ENCODE results near the gene HPS1.
A peak's percentile ranks its signal among the peaks of the same experiment; 100 is the strongest.

Gene HPS1

GRCh38 chr10:98425511-98426352 lies 21.0 kb downstream of the HPS1 start:
- TF ChIP-seq CTCF (IDR thresholded peaks at IDR 0.05; ENCODE audit: insufficient read depth, low read depth, low read length, missing control alignments) = peak; percentile 70
- peak; percentile 59 for DNase-seq (ENCODE audit: low read depth)

DNA sequence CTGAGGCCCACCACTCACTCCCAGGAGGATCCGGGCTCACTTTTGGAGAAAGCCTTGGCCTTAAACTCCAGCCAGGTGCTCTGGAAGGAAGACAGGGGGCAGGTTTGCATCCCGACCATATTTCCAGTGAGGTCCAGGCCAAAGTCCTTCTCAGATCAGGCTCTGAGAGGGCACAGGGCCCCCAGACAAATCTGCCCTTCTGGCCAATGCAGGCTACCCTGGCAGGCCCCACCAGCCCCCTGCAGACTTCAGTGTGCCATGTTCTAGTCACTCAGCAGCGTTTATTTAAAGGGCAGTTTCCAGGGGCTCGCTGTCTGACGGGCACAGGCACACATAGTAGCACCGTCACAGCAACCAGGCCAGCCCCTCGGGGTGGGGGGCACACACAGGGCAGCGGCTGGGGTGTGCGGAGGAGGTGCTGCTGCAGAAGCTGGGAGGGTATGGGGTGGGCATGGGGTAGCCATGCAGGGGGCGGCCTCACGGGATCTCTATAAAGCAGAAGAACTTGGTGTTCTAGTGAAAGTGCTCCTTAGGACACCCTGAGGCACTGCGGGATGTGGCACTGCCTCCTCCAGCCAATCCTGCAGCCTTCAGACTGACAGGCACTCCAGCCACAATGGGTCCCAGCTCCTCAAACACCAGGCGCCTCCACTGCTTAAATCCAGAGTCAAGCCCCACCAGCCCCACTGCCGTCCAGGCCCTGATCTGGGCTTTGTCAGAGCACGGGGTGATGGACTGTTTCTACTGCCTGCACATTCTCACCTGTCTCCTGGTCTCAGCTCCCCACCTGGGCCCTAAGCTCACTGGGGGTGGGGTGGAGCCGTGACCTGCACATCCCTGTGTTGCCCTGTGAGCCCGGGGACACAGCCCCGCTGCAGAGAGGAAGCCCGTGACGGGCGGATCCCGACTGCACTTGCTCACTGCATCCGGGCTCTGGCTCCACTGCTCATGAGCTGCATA lies 22.2 kb downstream of the HPS1 start:
- TF ChIP-seq CTCF (IDR thresholded peaks at IDR 0.05; ENCODE audit: insufficient read depth, low read depth, low read length, missing control alignments) = no peak
- H3K4me3 ChIP-seq (ENCODE audit: low read length) = no peak overlapping the region
- DNase-seq (ENCODE audit: low read depth) = no peak

More at GRCh38 chr10:98425511-98426352, 21.0 kb downstream of the HPS1 start:
- H3K4me3 ChIP-seq (ENCODE audit: low read length) = no peak overlapping the region

GRCh38 chr10:98423691-98424120 lies 23.0 kb downstream of the HPS1 start:
- H3K4me3 ChIP-seq (ENCODE audit: low read length) = no peak overlapping the region
- DNase-seq (ENCODE audit: low read depth) = peak; percentile 42
- TF ChIP-seq CTCF (IDR thresholded peaks at IDR 0.05; ENCODE audit: insufficient read depth, low read depth, low read length, missing control alignments) = peak; percentile 37

- TF ChIP-seq CTCF (IDR thresholded peaks at IDR 0.05; ENCODE audit: insufficient read depth, low read depth, low read length, missing control alignments) = no peak
- no peak overlapping the region for H3K4me3 ChIP-seq (ENCODE audit: low read length)
- no peak for DNase-seq (ENCODE audit: low read depth)
Observed at GRCh38 chr10:98422182-98422581, 24.6 kb downstream of the HPS1 start.

DNA sequence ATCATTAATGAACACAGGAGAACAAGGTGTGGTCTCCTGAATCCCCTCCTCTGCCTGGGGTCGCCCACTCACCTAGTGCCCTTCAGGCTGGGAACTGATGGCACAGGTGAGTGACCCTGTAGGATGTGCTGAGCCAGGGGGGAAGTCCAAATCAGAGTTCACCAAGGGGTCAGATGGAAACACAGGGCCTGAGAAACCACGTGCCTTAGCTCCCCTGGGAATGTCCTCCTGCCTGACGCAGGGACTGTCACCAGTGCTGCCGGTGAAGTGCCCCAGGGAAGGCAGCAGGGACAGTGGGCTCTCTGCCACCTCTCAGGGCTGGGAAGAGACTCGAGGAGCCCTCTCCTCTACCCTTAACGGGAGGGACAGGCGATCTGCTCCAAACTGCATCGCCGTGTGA lies 25.9 kb downstream of the HPS1 start:
- no peak for TF ChIP-seq CTCF (IDR thresholded peaks at IDR 0.05; ENCODE audit: insufficient read depth, low read depth, low read length, missing control alignments)
- no peak overlapping the region for H3K4me3 ChIP-seq (ENCODE audit: low read length)
- DNase-seq (ENCODE audit: low read depth) = no peak

GRCh38 chr10:98419469-98420261 lies 27.1 kb downstream of the HPS1 start:
- no peak overlapping the region for H3K4me3 ChIP-seq (ENCODE audit: low read length)
- no peak for DNase-seq (ENCODE audit: low read depth)
- TF ChIP-seq CTCF (IDR thresholded peaks at IDR 0.05; ENCODE audit: insufficient read depth, low read depth, low read length, missing control alignments) = no peak
